Peyer's patch (tissue), 4 donors: ENCODE measurements around the gene IRF4.

Experiments
- POLR2A ChIP-seq, 2 donors: fragments of 450-650 bp; IDR thresholded peaks; one replicate each; pipeline ENCODE4 v1.5.1; 2017; ENCODE audit warnings: antibody characterized with exemption in 2 of 2, mild to moderate bottlenecking in 2 of 2, moderate library complexity in 2 of 2
- TF ChIP-seq, protein P1 (sequence below), 6 experiments: fragments of 450-650 bp in 4 of 6; fragments of 200-600 bp in 2 of 6; sonication (generic) in 1 of 6; IDR thresholded peaks; one replicate each; pipeline ENCODE4 v1.5.1; 2017 to 2019; ENCODE audit warnings: antibody characterized with exemption in 6 of 6, mild to moderate bottlenecking in 3 of 6, moderate library complexity in 1 of 6

DNA sequence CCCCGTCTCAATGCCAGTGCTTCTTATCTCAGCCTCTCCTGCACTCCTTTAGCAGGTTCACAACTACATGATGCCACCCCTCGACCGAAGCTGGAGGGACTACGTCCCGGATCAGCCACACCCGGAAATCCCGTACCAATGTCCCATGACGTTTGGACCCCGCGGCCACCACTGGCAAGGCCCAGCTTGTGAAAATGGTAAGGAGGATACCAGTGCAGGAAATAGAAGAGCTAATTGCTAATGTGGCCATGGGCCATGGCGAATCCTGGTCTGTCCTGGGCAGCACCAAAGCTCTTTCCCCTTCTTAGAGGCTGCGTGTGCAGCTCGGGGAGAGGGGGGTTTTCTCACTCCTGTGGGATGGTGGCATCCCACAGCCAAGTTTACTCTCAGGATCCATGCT is 5.5 kb downstream of the IRF4 start:
- TF ChIP-seq POLR2A (IDR thresholded peaks at IDR 0.05), result no peak
- TF ChIP-seq, protein P1, sequence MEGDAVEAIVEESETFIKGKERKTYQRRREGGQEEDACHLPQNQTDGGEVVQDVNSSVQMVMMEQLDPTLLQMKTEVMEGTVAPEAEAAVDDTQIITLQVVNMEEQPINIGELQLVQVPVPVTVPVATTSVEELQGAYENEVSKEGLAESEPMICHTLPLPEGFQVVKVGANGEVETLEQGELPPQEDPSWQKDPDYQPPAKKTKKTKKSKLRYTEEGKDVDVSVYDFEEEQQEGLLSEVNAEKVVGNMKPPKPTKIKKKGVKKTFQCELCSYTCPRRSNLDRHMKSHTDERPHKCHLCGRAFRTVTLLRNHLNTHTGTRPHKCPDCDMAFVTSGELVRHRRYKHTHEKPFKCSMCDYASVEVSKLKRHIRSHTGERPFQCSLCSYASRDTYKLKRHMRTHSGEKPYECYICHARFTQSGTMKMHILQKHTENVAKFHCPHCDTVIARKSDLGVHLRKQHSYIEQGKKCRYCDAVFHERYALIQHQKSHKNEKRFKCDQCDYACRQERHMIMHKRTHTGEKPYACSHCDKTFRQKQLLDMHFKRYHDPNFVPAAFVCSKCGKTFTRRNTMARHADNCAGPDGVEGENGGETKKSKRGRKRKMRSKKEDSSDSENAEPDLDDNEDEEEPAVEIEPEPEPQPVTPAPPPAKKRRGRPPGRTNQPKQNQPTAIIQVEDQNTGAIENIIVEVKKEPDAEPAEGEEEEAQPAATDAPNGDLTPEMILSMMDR (IDR thresholded peaks at IDR 0.05), result no peak
